Activated CD4-positive, CD25-positive, alpha-beta regulatory T cell (primary cell): Measurements from ENCODE around the gene CHI3L1.
"Not testable (repeated sequence)": the region's sequence is repeated elsewhere in the genome, so short reads cannot be mapped to it uniquely, and the experiment has no call there.

Experiments used
- DNase-seq, 4 experiments: peaks; one replicate each; lab custom pipeline; 2025; lab: John Stamatoyannopoulos, UW

CHI3L1 gene

GRCh38 chr1:203186446-203187303, at the start of gene CHI3L1:
TSS of gene CHI3L1 (minus strand) at chr1:203186704. CDS start at chr1:203186623, 81 bp downstream.
- no peak for DNase-seq

- DNase-seq: not testable (repeated sequence)
Measured at GRCh38 chr1:203234901-203235300, 48.4 kb upstream of the CHI3L1 start.

GRCh38 chr1:203229471-203230135, 43.1 kb upstream of the CHI3L1 start, which contains the start of gene CHIT1:
TSS of gene CHIT1 (minus strand) at chr1:203229673. CDS start at chr1:203229636, 37 bp downstream.
- DNase-seq: no peak

- no peak for DNase-seq
Measured at GRCh38 chr1:203228670-203229069, 42.2 kb upstream of the CHI3L1 start.

- no peak for DNase-seq
Measured at GRCh38 chr1:203227371-203228083, 41.0 kb upstream of the CHI3L1 start.

- DNase-seq: no peak
Measured at GRCh38 chr1:203225071-203225470, 38.6 kb upstream of the CHI3L1 start.

GRCh38 chr1:203223012-203223775, 36.7 kb upstream of the CHI3L1 start:
- DNase-seq: no peak

GRCh38 chr1:203219934-203220333, 33.4 kb upstream of the CHI3L1 start:
- no peak for DNase-seq

GRCh38 chr1:203219171-203219570, 32.7 kb upstream of the CHI3L1 start:
- no peak for DNase-seq

GRCh38 chr1:203217668-203218067, 31.2 kb upstream of the CHI3L1 start:
- DNase-seq: no peak

- no peak for DNase-seq
Measured at GRCh38 chr1:203217139-203217655, 30.7 kb upstream of the CHI3L1 start.

- DNase-seq: peak in 2 of 4 experiments; percentile 3 to 16
Measured at GRCh38 chr1:203216274-203217138, 30.0 kb upstream of the CHI3L1 start.

- DNase-seq: no peak
Measured at GRCh38 chr1:203215573-203215972, 29.1 kb upstream of the CHI3L1 start.

- no peak for DNase-seq
Measured at GRCh38 chr1:203214871-203215270, 28.4 kb upstream of the CHI3L1 start.

GRCh38 chr1:203213126-203213525, 26.6 kb upstream of the CHI3L1 start:
- no peak for DNase-seq

- no peak for DNase-seq
Measured at GRCh38 chr1:203211812-203212211, 25.3 kb upstream of the CHI3L1 start.

- no peak for DNase-seq
Measured at GRCh38 chr1:203210988-203211387, 24.5 kb upstream of the CHI3L1 start.

- DNase-seq: no peak
Measured at GRCh38 chr1:203210350-203210749, 23.8 kb upstream of the CHI3L1 start.

- DNase-seq: no peak
Measured at GRCh38 chr1:203208181-203208580, 21.7 kb upstream of the CHI3L1 start.

GRCh38 chr1:203207751-203208150, 21.2 kb upstream of the CHI3L1 start:
- DNase-seq: no peak
